Left cardiac atrium (tissue), 4 donors: ENCODE measurements around the gene STK39. TPM values are rescaled to one million over a fixed set of nuclear protein-coding genes. Genes with fewer than 3 reads are reported as not detected.
"Not testable (repeated sequence)": the region's sequence is repeated elsewhere in the genome, so short reads cannot be mapped to it uniquely, and the experiment has no call there.

Source experiments
- ATAC-seq, 2 donors: fragments of 200-7000 bp; cut with Tn5 transposase; one replicate each; pipeline ENCODE4 v1.9.1; 2020; ENCODE audit warnings: mild to moderate bottlenecking in 2 of 2, moderate library complexity in 2 of 2
- DNase-seq: peaks from one replicate; pipeline ENCODE4 v3.0.0-alpha.2; 2020
- intact Hi-C, 2 donors: fragments of 100-400 bp; cut with DNase I; formaldehyde crosslinking; loops; one replicate each; pipeline versions ENCODE4 v1.14.1 to v1.15.1; 2022 to 2023
- total RNA-seq, 2 donors: library from RNA; stranded (reverse); fragmentation: NEBNext Ultra II Directional; extraction: Animal tissue kit (Norgen Biotek cat#: 25700); gene quantifications; one replicate each; pipeline ENCODE4 v1.2.1, GENCODE V29; 2021
- donor health status: DM: no; HTN: yes; CAD: no.
- donor health status: DM: no; HTN: yes; CAD: no; lungs with severe emphysema.
- donor health status: DM: yes; HTN: yes; CAD: no.
- donor health status: Dilated cardiomyopathy.

STK39 gene
- total RNA-seq, 2 donors from 2014 or later: 12.3 to 14.1 TPM

DNA sequence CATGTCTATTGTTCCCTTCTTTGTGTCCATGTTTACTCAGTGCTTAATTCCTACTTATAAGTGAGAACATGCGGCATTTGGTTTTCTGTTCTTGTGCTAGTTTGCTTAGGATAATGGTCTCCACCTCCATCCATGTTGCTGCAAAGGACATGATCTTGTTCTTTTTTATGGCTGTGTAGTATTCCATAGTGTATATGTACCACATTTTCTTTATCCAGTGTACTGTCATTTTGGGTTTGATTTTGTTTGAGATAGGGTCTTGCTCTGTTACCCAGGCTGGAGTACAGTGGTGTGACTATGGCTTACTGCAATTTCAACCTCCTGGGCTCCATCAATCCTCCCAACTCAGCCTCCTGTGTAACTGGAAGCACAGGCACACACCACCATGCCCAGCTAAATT is 125.2 kb downstream of the STK39 start:
- intact Hi-C loops, ATAC-seq, DNase-seq: not testable (repeated sequence)

DNA sequence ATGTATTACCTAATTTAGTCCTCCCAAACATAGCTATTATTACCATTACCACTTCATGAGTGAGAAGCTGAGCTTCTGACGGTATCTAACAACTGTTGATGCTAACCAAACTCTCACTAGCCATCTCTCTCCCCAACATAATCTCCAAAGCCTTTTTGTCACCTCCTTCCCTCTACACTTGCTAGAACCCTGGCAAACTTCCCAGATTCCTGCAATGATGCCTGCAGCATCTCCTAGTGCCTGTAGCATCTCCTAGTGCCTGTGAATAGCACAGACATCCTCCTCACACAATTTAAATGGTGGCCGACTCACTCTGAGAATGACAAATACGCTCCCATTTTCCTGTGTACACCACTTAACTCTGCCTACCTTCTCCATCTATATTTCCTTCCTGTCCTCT is 126.7 kb downstream of the STK39 start:
- no peak for DNase-seq
- intact Hi-C loops: no loop called here
- ATAC-seq: no peak

DNA sequence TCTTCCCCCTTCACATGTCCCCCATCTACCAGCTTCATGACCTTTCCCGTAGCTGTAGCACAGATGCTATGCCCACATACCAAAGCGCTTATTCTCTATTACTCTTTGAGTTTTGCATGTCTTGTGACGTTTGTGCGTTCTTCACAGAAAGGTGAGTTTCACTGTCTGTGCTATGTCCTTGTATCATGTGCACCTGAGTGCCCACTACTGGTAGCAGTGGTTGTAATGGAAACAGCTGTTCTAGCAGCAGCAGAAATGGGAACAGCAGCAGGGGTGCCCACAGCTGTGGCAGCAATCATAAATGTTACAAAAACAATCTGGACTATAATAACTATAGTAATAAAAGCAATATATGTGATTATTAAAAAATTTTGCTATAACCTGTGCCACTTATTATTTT is 127.1 kb downstream of the STK39 start:
- intact Hi-C loops: no loop called here
- ATAC-seq (no peak), DNase-seq (no peak)

DNA sequence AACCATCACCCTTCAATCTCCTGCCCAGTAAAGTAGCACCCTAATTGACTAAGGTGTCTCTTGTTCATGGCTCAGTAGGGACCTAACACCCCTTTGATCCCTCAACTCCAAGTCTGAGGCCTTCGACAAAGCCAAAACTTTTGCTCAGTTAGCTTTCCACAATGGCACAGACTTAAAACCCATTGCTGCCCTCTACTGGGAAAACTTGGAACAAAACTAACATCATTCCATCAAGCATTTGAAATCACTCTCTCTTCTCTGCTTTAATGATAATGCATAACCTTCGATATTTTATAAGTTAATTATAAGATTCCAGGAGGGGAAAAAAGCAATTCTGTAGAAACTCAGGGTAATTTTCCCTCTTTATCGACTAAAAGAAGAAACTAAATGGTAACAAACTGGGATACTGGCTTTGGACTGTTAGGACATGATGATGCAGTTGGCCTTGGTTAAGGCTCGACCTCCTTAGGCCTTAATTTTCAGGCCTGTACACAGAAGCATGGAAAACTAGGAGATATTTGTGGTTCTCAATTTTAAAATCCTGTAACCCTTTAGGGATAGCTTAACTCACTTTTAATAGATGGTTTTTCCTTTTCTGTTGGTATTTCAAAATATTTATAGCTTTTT is 127.8 kb downstream of the STK39 start:
- peak; percentile 41 to 58 for ATAC-seq
- intact Hi-C loops: loop anchor here in 1 of 2 donors (5.0 to 10.0 kb wide), 2 partner anchors 155 to 1582 kb away; no protein-coding TSS in a partner anchor
- DNase-seq: no peak

DNA sequence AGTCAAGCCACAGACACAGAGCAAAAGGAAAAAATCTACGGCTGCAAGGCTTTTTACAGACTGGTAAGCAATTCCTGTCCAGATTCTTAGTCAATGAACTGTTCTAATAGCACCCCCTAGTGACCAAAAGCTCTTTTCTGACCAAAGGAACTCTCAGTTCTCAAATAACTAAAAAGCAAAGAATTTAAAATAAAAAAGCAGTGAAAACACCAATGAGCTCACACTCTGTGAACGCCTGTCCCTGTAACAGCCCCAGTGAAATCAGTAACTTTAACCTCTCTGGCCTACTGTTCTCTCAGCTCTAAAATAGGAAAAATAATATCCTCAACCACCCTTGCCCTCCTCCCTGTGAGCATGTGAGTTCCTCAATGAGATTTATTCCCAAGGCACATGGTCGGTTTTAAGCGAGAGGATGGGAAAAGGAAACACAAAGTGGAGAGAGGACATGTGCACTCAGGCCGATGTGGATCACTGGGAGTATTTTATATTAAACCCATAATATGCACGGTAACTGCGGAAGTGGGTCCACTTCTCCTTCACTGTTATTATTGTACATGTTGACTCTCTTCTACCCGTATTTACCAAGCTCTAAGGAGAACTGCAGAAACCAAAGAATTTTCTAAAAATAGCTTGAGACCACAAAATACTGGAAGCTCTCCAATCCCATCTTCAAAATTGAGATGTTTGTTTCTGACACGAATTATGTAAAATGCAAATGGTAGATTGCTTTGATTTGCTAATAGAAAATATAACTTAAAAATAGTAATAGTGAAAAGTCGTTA is 128.5 kb downstream of the STK39 start:
- intact Hi-C loops: loop anchor here in 1 of 2 donors (5.0 to 10.0 kb wide), 2 partner anchors 154 to 1582 kb away; no protein-coding TSS in a partner anchor
- ATAC-seq (peak; percentile 70 to 74), DNase-seq (no peak)

DNA sequence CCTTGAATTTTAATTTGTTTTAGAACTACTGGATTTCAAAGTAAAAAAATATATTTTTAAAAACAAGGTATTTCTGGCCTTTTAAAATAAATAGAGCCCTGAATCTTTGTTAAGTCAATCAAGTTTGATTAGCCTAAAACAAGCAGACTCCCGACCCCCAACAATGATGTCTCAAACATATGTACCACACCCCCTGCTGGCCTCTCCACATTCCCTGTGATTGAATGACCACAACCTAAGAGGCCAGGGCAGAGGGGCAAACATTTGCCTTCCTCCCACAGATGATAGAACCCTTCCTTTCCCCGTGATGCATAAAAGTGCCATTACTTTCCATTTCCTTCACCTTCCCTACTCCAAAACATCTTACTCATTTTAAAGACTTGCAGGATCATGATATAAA is 130.9 kb downstream of the STK39 start:
- intact Hi-C loops: loop anchor here in 1 of 2 donors (5.0 to 10.0 kb wide), 2 partner anchors 152 to 1579 kb away; no protein-coding TSS in a partner anchor
- ATAC-seq: no peak
- no peak for DNase-seq

DNA sequence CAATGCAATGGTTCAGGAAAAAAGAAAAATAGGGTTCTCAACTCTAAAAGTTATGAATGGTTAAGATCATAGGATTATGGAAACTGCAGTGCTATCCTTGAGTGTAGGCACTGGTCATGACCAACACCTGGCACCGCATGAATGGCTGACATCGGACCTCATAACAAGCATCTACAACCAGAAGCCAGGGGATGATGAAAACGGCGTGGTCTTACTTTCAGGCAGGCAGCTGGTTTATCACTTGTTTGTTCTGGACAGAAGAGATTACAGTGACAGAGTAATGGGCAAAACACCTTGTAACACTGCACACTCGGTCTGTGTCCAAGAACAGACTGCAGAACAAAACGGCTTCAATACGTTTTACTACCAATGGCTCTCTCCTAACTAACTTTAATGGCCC is 132.8 kb downstream of the STK39 start:
- ATAC-seq (no peak), DNase-seq (no peak)
- intact Hi-C loops: loop anchor here in 1 of 2 donors (5.0 to 10.0 kb wide), 2 partner anchors 150 to 1577 kb away; no protein-coding TSS in a partner anchor

DNA sequence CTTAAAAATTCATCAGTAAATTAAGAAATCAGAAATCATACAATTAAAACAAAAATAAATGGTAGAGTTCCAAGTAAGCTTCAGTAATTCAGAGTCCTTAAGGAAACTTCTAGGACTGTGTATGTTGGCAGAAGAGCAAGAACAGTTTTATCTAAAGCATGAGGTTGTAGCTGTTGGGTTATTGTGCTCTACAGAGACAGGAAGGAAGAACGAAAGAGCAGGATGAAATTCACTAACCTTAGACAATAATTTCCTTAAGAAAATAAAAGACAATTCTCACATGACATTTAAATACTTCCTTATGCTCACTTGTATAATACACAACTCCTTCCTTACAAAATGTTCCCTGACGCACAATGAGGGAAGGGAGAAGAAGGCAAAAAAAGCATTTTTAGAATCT is 133.4 kb downstream of the STK39 start:
- ATAC-seq (no peak), DNase-seq (no peak)
- intact Hi-C loops: loop anchor here in 1 of 2 donors (10.0 kb wide), 1 partner anchor 149 kb away; no protein-coding TSS in a partner anchor

DNA sequence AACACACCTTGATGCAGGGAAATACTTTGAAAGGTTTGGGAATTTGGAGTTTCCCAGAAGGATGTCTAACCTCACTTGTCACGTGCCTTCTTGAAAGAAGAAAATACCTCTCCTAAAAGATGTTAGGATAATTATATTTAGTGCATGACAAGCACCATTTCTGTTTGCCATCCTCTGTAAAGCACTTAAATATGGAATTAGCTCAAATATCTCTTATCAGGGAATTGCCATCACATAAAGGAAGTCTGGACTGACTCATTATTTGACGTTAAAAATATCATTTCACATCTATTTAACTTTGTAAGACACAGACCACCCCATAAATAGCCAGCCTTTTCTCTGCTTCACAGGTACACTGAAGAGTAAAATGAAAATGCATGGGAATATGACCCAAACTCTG is 140.1 kb downstream of the STK39 start:
- no peak for ATAC-seq
- intact Hi-C loops: no loop called here
- DNase-seq: no peak

DNA sequence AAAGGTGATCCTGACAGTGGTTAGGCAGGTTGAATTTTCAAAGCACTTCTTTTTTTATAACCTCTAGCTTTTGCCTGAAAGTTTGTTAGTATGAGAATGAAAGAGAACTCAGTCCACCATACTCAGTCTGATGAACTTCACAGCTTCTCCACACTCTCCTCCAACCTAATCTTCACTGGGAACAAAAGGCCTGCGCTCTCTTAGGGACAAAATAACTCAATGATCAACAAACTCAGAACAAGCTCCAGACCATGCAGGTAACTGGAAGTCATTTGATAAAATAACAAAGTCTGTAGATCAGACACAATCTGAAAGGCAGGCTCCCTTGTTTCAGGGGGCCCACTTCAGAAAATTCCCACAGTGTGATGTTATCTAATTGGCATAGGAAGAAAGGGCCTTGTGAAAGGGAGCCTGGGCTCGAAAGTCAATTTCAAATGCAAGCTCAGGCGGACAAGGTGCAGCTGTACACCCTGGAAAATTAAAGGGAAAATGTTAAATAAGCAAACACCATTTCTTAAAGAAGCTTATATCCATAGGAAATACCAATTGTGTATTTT is 142.2 kb downstream of the STK39 start:
- intact Hi-C loops: no loop called here
- ATAC-seq: no peak
- DNase-seq: no peak

DNA sequence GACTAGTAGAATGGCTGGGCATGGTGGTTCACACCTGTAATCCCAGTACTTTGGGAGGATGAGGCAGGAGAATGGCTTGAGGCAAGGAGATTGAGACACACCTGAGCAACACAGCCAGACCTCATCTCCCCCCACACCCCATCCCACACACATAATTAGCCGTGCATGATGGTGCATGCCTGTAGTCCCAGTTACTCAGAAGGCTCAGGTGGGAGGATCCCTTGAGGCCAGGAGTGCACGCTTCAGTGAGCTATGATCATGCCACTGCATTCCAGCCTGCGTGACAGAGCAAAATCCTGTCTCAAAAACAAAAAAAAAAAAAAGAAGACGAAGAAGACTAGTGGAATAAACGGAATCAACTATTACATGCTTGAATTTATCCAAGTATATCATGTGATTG is 150.0 kb downstream of the STK39 start:
- DNase-seq: no peak
- intact Hi-C loops: no loop called here
- ATAC-seq: no peak

DNA sequence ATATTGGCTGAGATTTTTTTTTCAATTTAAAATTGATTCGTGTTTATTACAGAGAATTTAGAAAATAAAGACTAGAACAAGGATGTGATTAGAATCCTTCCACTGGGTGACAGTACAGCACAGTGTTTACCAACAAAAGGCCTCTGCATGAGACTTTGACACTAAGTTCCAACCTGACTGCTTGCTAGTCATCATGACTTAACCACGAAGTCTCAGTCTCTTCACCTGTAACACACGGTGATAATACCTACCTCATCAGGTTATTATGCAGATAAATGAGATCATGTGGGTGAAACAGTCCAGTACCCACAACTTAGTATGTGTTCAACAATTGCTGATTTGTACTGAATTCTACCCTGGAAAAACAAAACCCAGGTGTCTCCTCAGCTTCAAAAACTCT is 151.2 kb downstream of the STK39 start:
- intact Hi-C loops: no loop called here
- DNase-seq (no peak), ATAC-seq (no peak)

DNA sequence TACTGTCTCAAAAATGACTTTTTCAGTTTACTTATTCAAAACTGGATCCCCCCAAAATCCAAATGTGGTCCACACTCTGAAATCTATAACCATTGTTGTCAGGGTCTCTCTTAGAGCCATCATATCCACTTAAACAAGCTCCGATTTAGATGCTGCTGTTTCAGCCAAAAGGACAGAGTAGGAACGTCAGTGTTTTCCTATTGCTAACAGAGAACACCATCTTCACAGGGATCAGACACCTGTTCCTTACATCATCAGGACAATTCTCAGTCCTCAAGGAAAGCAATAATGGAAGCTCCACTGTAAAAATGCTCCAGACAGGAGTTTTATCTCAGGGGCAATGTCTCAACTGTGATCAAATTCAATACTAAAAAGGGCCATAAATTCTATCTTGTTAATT is 155.4 kb downstream of the STK39 start:
- no peak for DNase-seq
- intact Hi-C loops: no loop called here
- ATAC-seq: no peak

DNA sequence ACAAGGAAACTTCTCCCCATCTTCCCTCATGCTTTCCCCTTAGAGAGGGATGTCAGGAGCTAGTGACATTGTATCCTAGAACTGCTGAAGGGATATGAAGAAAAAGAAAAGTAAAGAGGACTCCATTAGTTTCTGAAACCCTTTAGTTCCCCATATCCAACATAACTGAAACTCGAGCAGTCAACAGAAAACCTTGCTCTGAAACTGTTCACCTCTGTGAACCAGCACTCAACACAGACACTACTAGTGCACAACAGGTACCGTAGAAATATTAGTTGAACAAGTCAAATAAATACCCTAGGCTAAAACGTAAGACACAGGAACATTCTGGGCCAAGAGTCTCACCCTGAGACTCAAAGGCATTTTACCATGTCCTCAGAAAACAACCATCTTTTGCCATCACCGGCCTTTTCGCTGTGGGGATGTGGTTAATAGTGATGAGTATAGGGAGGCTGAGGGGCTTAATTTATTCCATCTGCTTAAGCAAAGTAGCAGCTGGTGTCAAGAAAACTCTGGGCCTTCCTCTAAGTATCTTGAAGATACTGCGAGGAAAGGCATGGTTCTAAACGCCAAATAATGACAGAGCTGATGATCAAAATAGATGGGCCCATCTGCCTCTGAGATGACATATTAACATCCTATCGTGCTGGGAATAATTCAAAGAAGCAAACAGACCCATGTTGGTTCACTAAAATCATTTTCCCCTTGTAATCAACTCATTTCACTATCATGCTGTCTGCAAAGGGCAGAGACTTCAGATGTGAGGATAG is 156.8 kb downstream of the STK39 start:
- ATAC-seq (no peak), DNase-seq (no peak)
- intact Hi-C loops: no loop called here

DNA sequence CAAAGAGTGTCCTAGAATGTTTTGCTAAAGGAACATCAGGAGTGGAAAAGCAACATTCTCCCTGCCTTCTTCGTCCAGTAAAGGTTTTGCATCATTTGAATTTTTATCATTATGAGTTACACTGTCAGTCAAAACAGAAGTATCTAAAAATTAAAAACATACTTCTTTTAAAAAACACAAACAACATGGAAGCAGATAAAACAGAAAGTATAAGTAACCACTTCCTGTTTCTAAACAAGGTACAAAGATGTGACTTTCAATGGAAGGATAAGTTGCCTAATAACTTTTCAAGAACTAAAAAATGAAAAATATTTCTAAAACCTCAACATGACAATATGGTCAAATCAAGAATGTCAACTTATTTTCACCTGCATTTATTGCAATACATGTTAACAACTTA is 158.2 kb downstream of the STK39 start:
- ATAC-seq: no peak
- DNase-seq: no peak
- intact Hi-C loops: no loop called here

DNA sequence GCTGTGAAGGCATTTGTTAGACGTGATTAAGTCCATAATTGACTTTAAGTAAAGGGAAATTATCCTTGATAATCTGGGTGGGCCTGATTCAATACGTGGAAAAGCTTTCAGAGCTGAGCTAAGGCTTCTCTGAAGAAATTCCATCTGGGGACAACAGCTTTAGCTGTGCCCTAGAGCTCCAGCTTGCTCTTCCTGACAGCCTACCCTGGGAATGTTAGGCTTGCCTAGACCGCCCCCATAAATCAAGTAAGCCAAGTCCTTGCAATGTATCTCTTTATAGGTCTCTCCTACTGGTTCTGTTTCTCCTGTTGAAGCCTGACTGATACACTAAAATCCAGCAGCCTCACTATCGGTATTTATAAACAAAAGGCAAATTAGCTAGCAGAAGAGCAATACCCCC is 160.0 kb downstream of the STK39 start:
- ATAC-seq: no peak
- intact Hi-C loops: no loop called here
- DNase-seq: no peak

DNA sequence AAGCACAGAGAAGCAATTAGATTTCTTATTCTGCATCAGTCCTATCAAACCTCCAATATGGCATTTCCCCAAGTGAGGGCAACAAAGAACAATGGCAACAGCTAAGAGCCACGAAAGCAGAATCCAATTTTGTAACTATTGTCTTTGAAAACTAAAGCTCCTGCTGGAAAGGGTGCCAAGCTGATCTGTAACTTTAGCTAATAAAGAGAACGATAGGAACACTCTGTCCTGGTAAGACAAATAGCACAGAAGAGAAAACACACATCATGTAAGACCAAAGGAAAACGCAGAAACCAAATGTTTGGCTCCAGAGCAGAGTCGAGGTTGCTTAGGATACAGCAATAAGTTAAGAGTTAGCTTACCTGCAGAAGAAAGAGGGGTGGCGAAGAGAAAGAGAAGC is 160.5 kb downstream of the STK39 start:
- no peak for DNase-seq
- intact Hi-C loops: no loop called here
- ATAC-seq: no peak

DNA sequence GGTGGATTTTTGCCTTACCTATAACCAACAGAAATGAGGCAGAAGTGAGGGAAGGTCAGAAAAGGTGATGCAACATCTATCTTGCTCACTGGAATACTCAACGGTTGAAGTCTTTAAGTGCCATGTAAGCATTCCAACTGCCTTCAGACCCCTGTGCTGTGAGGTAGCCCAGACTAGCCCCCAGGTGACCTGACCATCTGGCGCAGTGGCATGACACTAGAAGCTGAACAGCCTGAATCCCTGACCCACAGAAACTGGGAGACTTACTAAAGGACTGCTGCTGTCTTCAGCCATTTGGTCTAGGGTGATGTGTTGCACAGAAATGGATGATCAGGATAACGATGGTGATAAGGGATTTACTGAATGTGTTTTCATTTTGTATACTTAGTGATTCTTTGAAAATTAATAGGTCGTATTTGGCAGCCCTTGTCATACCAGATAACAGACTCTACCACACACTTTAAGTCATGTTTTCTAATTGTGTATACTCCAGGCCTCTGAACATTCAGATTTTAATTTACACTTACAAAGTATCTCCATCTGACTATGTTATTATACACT is 161.5 kb downstream of the STK39 start:
- DNase-seq (no peak), ATAC-seq (no peak)
- intact Hi-C loops: no loop called here

DNA sequence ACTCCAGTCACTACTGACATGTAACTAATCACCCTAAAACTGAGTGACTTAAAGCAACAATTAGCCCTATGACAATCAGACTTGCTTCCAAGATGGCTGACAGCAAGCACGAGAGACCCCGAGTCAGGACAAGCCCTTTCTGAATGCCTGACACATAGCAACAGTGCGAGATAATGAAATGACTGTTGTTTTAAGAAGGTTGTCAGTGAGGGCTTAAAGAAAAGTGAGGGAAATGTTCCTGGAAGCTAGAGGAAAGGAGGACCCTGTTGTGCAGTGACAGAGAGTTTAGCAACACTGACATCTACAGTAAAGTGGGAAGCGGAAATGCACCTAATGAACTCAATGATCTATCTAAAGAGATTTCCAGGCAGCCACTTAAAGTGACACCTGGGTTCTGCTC is 163.1 kb downstream of the STK39 start:
- ATAC-seq (no peak), DNase-seq (no peak)
- intact Hi-C loops: no loop called here
